B cell (primary cell): ENCODE data around the gene HOMER1. TPM values are rescaled to one million over a fixed set of nuclear protein-coding genes. Genes with fewer than 3 reads are reported as not detected.

Source experiments
- ATAC-seq: fragments of 200-7000 bp; cut with Tn5 transposase; one replicate; pipeline ENCODE4 v1.10.0; 2021; ENCODE audit warnings: low read depth, mild to moderate bottlenecking, moderate number of reproducible peaks, moderate library complexity
- CTCF ChIA-PET: fragments of 350-600 bp; sonication (Branson Sonifier 250); formaldehyde crosslinking; loops from one replicate; lab custom pipeline; 2021; ENCODE audit warnings: antibody characterized with exemption, inconsistent platforms; lab: Charles Lee
- POLR2A ChIA-PET: fragments of 350-600 bp; sonication (Branson Sonifier 250); formaldehyde crosslinking; loops from one replicate; lab custom pipeline; 2021; ENCODE audit warnings: antibody characterized with exemption; lab: Charles Lee
- DNase-seq: peaks from one replicate; pipeline ENCODE4 v3.0.0; 2013
- H2AFZ ChIP-seq: 2 replicates; pipeline ENCODE4 v1.6.1; 2012; ENCODE audit warnings: mild to moderate bottlenecking, low read depth, low read length; ENCODE audit not compliant: insufficient read depth, poor library complexity, severe bottlenecking
- H3K27ac ChIP-seq, 2 donors: 1 replicate in 1 of 2; 2 replicates in 1 of 2; pipeline ENCODE4 v1.5.1; 2012 to 2013; ENCODE audit warnings: low read length in 2 of 2, mild to moderate bottlenecking in 2 of 2, moderate library complexity in 1 of 2
- H3K27me3 ChIP-seq, 4 experiments: fragments of 200-600 bp in 1 of 4; sonication (generic) in 1 of 4; replicated peaks in 1 of 4; 1 replicate in 2 of 4; 2 replicates in 2 of 4; pipeline versions ENCODE4 v1.6.1 to v1.7.0; 2013 to 2016; ENCODE audit warnings: low read length in 3 of 4, mild to moderate bottlenecking in 2 of 4, mixed read lengths in 1 of 4, moderate library complexity in 1 of 4; ENCODE audit not compliant: insufficient read depth in 4 of 4, control insufficient read depth in 3 of 4; ENCODE audit errors: control extremely low read depth in 1 of 4
- H3K36me3 ChIP-seq, 2 experiments: replicated peaks in 1 of 2; 1 replicate in 1 of 2; 2 replicates in 1 of 2; pipeline versions ENCODE4 v1.6.1 to v1.7.1; 2013; ENCODE audit warnings: low read length in 1 of 2; ENCODE audit not compliant: insufficient read depth in 2 of 2, control insufficient read depth in 1 of 2; ENCODE audit errors: control extremely low read depth in 1 of 2, extremely low read depth in 1 of 2
- H3K4me1 ChIP-seq, 2 donors: fragments of 200-600 bp in 1 of 2; sonication (generic) in 1 of 2; 1 replicate in 1 of 2; 2 replicates in 1 of 2; pipeline versions ENCODE4 v1.5.1 to v1.6.1; 2013 to 2017; ENCODE audit warnings: low read length in 2 of 2; ENCODE audit not compliant: control insufficient read depth in 2 of 2, insufficient read depth in 2 of 2
- H3K4me2 ChIP-seq: replicated peaks from 2 replicates; pipeline ENCODE3; 2012; ENCODE audit warnings: mild to moderate bottlenecking, low read depth, low read length; ENCODE audit not compliant: poor library complexity, severe bottlenecking
- H3K4me3 ChIP-seq, 5 experiments: fragments of 200-600 bp in 1 of 5; sonication (generic) in 1 of 5; 1 replicate in 3 of 5; 2 replicates in 2 of 5; pipeline versions ENCODE4 v1.5.1 to v1.7.0; 2011 to 2016; ENCODE audit warnings: low read length in 4 of 5, mild to moderate bottlenecking in 4 of 5, low read depth in 2 of 5, control low read depth in 1 of 5, moderate library complexity in 1 of 5; ENCODE audit not compliant: insufficient read depth in 1 of 5; ENCODE audit errors: control extremely low read depth in 1 of 5, extremely low read depth in 1 of 5
- H3K79me2 ChIP-seq: fragments of 200-600 bp; sonication (generic); one replicate; pipeline ENCODE4 v1.6.0; 2016; ENCODE audit warnings: low read length; ENCODE audit not compliant: control insufficient read depth, insufficient read depth
- H3K9ac ChIP-seq: fragments of 200-600 bp; sonication (generic); 2 replicates; pipeline ENCODE4 v1.6.1; 2017; ENCODE audit warnings: mild to moderate bottlenecking, low read length, moderate library complexity
- H3K9me3 ChIP-seq, 3 donors: one replicate each; pipeline versions ENCODE4 v1.6.1 to v1.7.1; 2013; ENCODE audit warnings: low read length in 2 of 3; ENCODE audit not compliant: control insufficient read depth in 2 of 3, insufficient read depth in 1 of 3; ENCODE audit errors: control extremely low read depth in 1 of 3
- H4K20me1 ChIP-seq: 2 replicates; pipeline ENCODE4 v1.6.0; 2012; ENCODE audit warnings: mild to moderate bottlenecking, low read length; ENCODE audit not compliant: insufficient read depth, control insufficient read depth, poor library complexity, severe bottlenecking
- H3K27ac Mint-ChIP-seq: one replicate; pipeline ENCODE4 v1.8.0; 2021; ENCODE audit warnings: mixed read lengths
- H3K27me3 Mint-ChIP-seq: one replicate; pipeline ENCODE4 v1.8.0; 2021; ENCODE audit warnings: mixed read lengths
- H3K4me1 Mint-ChIP-seq: one replicate; pipeline ENCODE4 v1.8.0; 2021; ENCODE audit warnings: mixed read lengths
- H3K4me3 Mint-ChIP-seq: one replicate; pipeline ENCODE4 v1.8.0; 2021; ENCODE audit warnings: mixed read lengths
- H3K9me3 Mint-ChIP-seq: one replicate; pipeline ENCODE4 v1.8.0; 2022; ENCODE audit warnings: mixed read lengths; ENCODE audit not compliant: insufficient read depth
- CTCF ChIP-seq: fragments of 200-600 bp; IDR thresholded peaks from one replicate; pipeline ENCODE4 v1.8.0; 2022; ENCODE audit warnings: antibody characterized with exemption, mild to moderate bottlenecking
- EZH2 ChIP-seq: IDR thresholded peaks from 2 replicates; pipeline ENCODE4 v1.6.1; 2012; ENCODE audit warnings: borderline replicate concordance, low read depth, mild to moderate bottlenecking, moderate library complexity, low read length; ENCODE audit not compliant: insufficient read depth, poor library complexity, severe bottlenecking
- whole genome bisulfite sequencing: methylation state at CpG from one replicate; pipeline ENCODE4 v1.1.5; 2013; ENCODE audit warnings: missing lambda C conversion rate; ENCODE audit not compliant: insufficient coverage; 5-methylcytosine and 5-hydroxymethylcytosine counted together
- intact Hi-C: fragments of 100-400 bp; cut with micrococcal nuclease; formaldehyde crosslinking; loops from one replicate; pipeline ENCODE4 v1.10.0; 2022
- polyA plus RNA-seq: library from polyadenylated mRNA; depleted of rRNA; stranded (reverse); fragments of >200 nt; gene quantifications from 2 replicates; pipeline ENCODE4 v1.2.3, GENCODE V29; 2012
- total RNA-seq, 2 donors: library from RNA; stranded (reverse); fragments of 120-200 nt in 1 of 2; gene quantifications; 1 replicate in 1 of 2; 2 replicates in 1 of 2; pipeline versions ENCODE4 v1.2.3 to v1.2.4, GENCODE V29; 2013 to 2022

HOMER1 gene
- total and polyA plus RNA-seq, 2 donors (not counting 1 experiment from before 2014, with no cell fraction given) = 0.63 to 5.4 TPM

- Histone ChIP-seq H3K79me2 (no peaks in the 10 kb centered on the region), H3K9ac (no peak overlapping the region), H3K4me3 (no peak overlapping the region), H3K4me2 (no peak overlapping the region), H3K27me3 (no peaks in the 10 kb centered on the region), H3K9me3 (peaks cover 2 to 30% (median 18%) of the 10 kb centered on the region in 3 donors), H3K4me1 (no peaks in the 10 kb centered on the region), H3K36me3 (no peaks in the 10 kb centered on the region), H3K27ac (no peak overlapping the region), H2AFZ (no peak overlapping the region), H4K20me1 (no peaks in the 10 kb centered on the region)
- CTCF ChIA-PET = no interaction called here
- Mint-ChIP-seq H3K9me3 (peaks cover 18% of the 10 kb centered on the region), H3K27ac (no peak overlapping the region), H3K4me3 (no peak overlapping the region), H3K4me1 (no peaks in the 10 kb centered on the region), H3K27me3 (no peaks in the 10 kb centered on the region)
- no peak for TF ChIP-seq EZH2
- no peak for TF ChIP-seq CTCF
- DNase-seq (no peak), ATAC-seq (no peak)
- intact Hi-C loops = no loop called here
- POLR2A ChIA-PET = no interaction called here
Measured at GRCh38 chr5:79378510-79379186, 135.3 kb downstream of the HOMER1 start.

- Histone ChIP-seq H4K20me1 (no peaks in the 10 kb centered on the region), H3K9me3 (no peaks in the 10 kb centered on the region), H3K27me3 (no peaks in the 10 kb centered on the region), H3K27ac (no peak overlapping the region), H3K79me2 (no peaks in the 10 kb centered on the region), H3K4me2 (no peak overlapping the region), H3K9ac (no peak overlapping the region), H3K4me1 (no peaks in the 10 kb centered on the region), H3K4me3 (no peak overlapping the region), H2AFZ (no peak overlapping the region), H3K36me3 (no peaks in the 10 kb centered on the region)
- ChIA-PET POLR2A (no interaction called here), CTCF (no interaction called here)
- peaks cover 12% of the 10 kb centered on the region for H3K27me3 Mint-ChIP-seq
- no peak overlapping the region for H3K4me3 Mint-ChIP-seq
- H3K27ac Mint-ChIP-seq = no peak overlapping the region
- no peak for DNase-seq
- no CpG with 5 or more reads among the region's 1 CpG for WGBS
- intact Hi-C loops = no loop called here
- H3K9me3 Mint-ChIP-seq = no peaks in the 10 kb centered on the region
- no peak for TF ChIP-seq CTCF
- TF ChIP-seq EZH2 = no peak
- ATAC-seq = no peak
- no peaks in the 10 kb centered on the region for H3K4me1 Mint-ChIP-seq
Measured at GRCh38 chr5:79357398-79357797, 156.5 kb downstream of the HOMER1 start.
